Hepatocyte (in vitro differentiated cells): Measurements from ENCODE around the gene ZC3H15. TPM values are rescaled to one million over a fixed set of nuclear protein-coding genes. Genes with fewer than 3 reads are reported as not detected.
"Not testable (repeated sequence)": the region's sequence is repeated elsewhere in the genome, so short reads cannot be mapped to it uniquely, and the experiment has no call there.

Experiments used
- DNase-seq: peaks from one replicate; pipeline ENCODE4 v3.0.0-alpha.2; 2016; ENCODE audit warnings: low spot score
- H2AFZ ChIP-seq: fragments of 200-600 bp; sonication (generic); 2 replicates; pipeline ENCODE4 v1.6.0; 2016; ENCODE audit warnings: antibody characterized with exemption, mild to moderate bottlenecking
- H3K27ac ChIP-seq: fragments of 200-600 bp; sonication (generic); 2 replicates; pipeline ENCODE4 v1.5.1; 2016; ENCODE audit warnings: mild to moderate bottlenecking
- H3K27me3 ChIP-seq: fragments of 200-600 bp; sonication (generic); 2 replicates; pipeline ENCODE4 v1.6.1; 2016
- H3K36me3 ChIP-seq: fragments of 200-600 bp; sonication (generic); replicated peaks from 2 replicates; pipeline ENCODE4 v1.5.1; 2016; ENCODE audit warnings: low read depth; ENCODE audit not compliant: insufficient read depth
- H3K4me1 ChIP-seq: fragments of 200-600 bp; sonication (generic); 2 replicates; pipeline ENCODE4 v1.5.1; 2016; ENCODE audit warnings: mild to moderate bottlenecking, moderate library complexity; ENCODE audit not compliant: insufficient read depth
- H3K4me2 ChIP-seq: fragments of 200-600 bp; sonication (generic); 2 replicates; pipeline ENCODE4 v1.6.0; 2016
- H3K4me3 ChIP-seq: fragments of 200-600 bp; sonication (generic); 2 replicates; pipeline ENCODE4 v1.5.1; 2016; ENCODE audit warnings: mild to moderate bottlenecking
- H3K79me2 ChIP-seq: fragments of 200-600 bp; sonication (generic); 2 replicates; pipeline ENCODE4 v1.6.0; 2017; ENCODE audit warnings: mild to moderate bottlenecking
- H3K9me2 ChIP-seq: fragments of 200-600 bp; sonication (generic); replicated peaks from 2 replicates; pipeline ENCODE4 v1.6.0; 2017; ENCODE audit warnings: mild to moderate bottlenecking; ENCODE audit not compliant: insufficient read depth
- H3K9me3 ChIP-seq: fragments of 200-600 bp; sonication (generic); 2 replicates; pipeline ENCODE4 v1.5.1; 2016; ENCODE audit warnings: low read depth, mild to moderate bottlenecking
- H4K20me1 ChIP-seq: fragments of 200-600 bp; sonication (generic); 2 replicates; pipeline ENCODE4 v1.6.0; 2016; ENCODE audit warnings: mild to moderate bottlenecking; ENCODE audit not compliant: insufficient read depth, poor library complexity, severe bottlenecking
- EZH2 ChIP-seq: fragments of 200-600 bp; sonication (generic); IDR thresholded peaks from 2 replicates; pipeline ENCODE4 v1.6.1; 2016; ENCODE audit warnings: antibody characterized with exemption, mild to moderate bottlenecking, borderline replicate concordance
- EZH2phosphoT487 ChIP-seq: fragments of 200-600 bp; sonication (generic); IDR thresholded peaks from one replicate; pipeline ENCODE4 v1.6.1; 2018; ENCODE audit warnings: antibody characterized with exemption, mild to moderate bottlenecking, low read depth, moderate library complexity; ENCODE audit not compliant: unreplicated experiment, severe bottlenecking
- WGBS: methylation state at CpG from one replicate; pipeline ENCODE4 v1.1.6; 2016; ENCODE audit warnings: low lambda C conversion rate; ENCODE audit errors: missing lambda C conversion rate; 5-methylcytosine and 5-hydroxymethylcytosine counted together
- polyA plus RNA-seq: library from polyadenylated mRNA; unstranded; fragments of >200 nt; fragmentation: Nextera tagmentation; extraction: Ambion mirVana; gene quantifications from 2 replicates; pipeline ENCODE4 v1.2.1, GENCODE V29; 2016
- total RNA-seq: library from RNA; depleted of rRNA; stranded (reverse); fragments of >200 nt; gene quantifications from 2 replicates; pipeline ENCODE4 v1.2.3, GENCODE V29; 2014
- TF ChIP-seq, protein P1 (sequence below): fragments of 200-600 bp; sonication (generic); IDR thresholded peaks from 2 replicates; pipeline ENCODE4 v1.5.1; 2016; ENCODE audit warnings: antibody characterized with exemption, mild to moderate bottlenecking; ENCODE audit not compliant: poor library complexity

ZC3H15 gene
- total and polyA plus RNA-seq, 2 experiments from 2014 or later = 74.6 to 77.2 TPM

DNA sequence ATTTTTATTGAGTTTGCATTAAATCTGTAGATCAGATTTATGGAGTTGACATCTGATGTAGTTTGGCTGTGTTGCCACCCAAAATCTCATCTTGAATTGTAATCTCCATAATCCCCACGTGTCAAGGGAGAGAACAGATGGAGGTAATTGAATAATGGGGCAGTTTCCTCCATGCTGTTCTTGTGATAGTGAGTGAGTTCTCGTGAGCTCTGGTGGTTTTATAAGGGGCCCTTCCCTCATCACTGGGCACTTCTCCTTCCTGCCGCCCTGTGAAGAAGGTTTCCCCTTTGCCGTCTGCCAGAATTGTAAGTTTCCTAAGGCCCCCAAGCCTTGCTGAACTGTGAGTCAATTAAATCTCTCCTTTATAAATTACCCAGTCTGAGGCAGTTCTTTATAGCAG, 32.2 kb downstream of the ZC3H15 start:
- TF ChIP-seq, protein P1, sequence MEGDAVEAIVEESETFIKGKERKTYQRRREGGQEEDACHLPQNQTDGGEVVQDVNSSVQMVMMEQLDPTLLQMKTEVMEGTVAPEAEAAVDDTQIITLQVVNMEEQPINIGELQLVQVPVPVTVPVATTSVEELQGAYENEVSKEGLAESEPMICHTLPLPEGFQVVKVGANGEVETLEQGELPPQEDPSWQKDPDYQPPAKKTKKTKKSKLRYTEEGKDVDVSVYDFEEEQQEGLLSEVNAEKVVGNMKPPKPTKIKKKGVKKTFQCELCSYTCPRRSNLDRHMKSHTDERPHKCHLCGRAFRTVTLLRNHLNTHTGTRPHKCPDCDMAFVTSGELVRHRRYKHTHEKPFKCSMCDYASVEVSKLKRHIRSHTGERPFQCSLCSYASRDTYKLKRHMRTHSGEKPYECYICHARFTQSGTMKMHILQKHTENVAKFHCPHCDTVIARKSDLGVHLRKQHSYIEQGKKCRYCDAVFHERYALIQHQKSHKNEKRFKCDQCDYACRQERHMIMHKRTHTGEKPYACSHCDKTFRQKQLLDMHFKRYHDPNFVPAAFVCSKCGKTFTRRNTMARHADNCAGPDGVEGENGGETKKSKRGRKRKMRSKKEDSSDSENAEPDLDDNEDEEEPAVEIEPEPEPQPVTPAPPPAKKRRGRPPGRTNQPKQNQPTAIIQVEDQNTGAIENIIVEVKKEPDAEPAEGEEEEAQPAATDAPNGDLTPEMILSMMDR = no peak
- TF ChIP-seq EZH2phosphoT487 (no peak), EZH2 (no peak)
- WGBS = 72% methylated on average over 4 of the region's 4 CpGs
- Histone ChIP-seq H3K9me2 (no peaks in the 10 kb centered on the region), H3K36me3 (no peaks in the 10 kb centered on the region), H3K9me3 (no peaks in the 10 kb centered on the region), H3K4me1 (no peaks in the 10 kb centered on the region), H3K79me2 (no peaks in the 10 kb centered on the region), H4K20me1 (no peaks in the 10 kb centered on the region), H3K27ac (no peak overlapping the region), H3K4me3 (no peak overlapping the region), H3K4me2 (no peak overlapping the region), H3K27me3 (no peaks in the 10 kb centered on the region), H2AFZ (no peak overlapping the region)
- DNase-seq = no peak

DNA sequence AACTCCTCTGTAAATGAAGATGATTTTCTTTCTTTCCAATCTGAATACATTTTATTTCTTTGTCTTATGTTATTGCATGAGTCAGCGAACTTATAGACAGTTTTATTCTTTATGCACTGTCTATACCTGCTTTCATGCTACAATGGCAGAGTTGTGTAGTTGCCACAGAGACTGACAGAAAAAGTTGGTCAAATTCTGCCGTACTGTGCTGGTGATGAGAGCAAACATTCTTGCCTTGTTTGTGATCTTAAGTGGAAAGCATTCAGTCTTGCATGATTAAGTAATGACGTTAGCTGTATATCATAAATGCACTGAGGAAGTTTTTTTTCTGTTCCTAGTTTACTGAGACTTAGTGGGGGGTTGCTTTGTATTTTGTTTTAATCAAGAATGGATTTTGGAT, 32.9 kb downstream of the ZC3H15 start:
- Histone ChIP-seq H2AFZ (no peak overlapping the region), H3K4me2 (no peak overlapping the region), H3K79me2 (no peaks in the 10 kb centered on the region), H3K36me3 (no peaks in the 10 kb centered on the region), H3K4me1 (no peaks in the 10 kb centered on the region), H3K27me3 (no peaks in the 10 kb centered on the region), H3K9me2 (no peaks in the 10 kb centered on the region), H3K27ac (no peak overlapping the region), H4K20me1 (no peaks in the 10 kb centered on the region), H3K4me3 (no peak overlapping the region), H3K9me3 (no peaks in the 10 kb centered on the region)
- no peak for DNase-seq
- TF ChIP-seq EZH2phosphoT487 = no peak
- no peak for TF ChIP-seq EZH2
- TF ChIP-seq, protein P1 = no peak
- 89% methylated on average over 3 of the region's 3 CpGs for WGBS

DNA sequence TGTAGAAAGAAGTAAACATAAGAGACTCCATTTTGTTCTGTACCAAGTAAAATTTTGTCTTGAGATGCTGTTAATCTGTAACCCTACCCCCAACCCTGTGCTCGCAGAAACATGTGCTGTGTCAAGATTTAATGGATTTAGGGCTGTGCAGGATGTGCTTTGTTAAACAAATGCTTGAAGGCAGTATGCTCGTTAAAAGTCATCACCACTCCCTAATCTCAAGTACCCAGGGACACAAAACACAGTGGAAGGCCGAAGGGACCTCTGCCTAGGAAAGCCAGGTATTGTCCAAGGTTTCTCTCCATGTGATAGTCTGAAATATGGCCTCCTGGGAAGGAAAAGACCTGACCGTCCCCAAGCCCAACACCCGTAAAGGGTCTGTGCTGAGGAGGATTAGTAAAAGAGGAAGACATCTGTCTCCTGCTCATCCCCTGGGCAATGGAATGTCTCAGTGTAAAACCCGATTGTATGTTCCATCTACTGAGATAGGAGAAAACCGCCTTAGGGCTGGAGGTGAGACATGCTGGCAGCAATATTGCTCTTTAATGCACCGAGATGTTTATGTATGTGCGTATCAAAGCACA, 35.6 kb downstream of the ZC3H15 start:
- not testable (repeated sequence) for H2AFZ ChIP-seq, H3K79me2 ChIP-seq, H4K20me1 ChIP-seq, H3K9me2 ChIP-seq, H3K4me1 ChIP-seq, H3K27me3 ChIP-seq, H3K4me2 ChIP-seq, H3K4me3 ChIP-seq, H3K27ac ChIP-seq, DNase-seq, H3K9me3 ChIP-seq, H3K36me3 ChIP-seq
- 58% methylated on average over 9 of the region's 9 CpGs for WGBS

DNA sequence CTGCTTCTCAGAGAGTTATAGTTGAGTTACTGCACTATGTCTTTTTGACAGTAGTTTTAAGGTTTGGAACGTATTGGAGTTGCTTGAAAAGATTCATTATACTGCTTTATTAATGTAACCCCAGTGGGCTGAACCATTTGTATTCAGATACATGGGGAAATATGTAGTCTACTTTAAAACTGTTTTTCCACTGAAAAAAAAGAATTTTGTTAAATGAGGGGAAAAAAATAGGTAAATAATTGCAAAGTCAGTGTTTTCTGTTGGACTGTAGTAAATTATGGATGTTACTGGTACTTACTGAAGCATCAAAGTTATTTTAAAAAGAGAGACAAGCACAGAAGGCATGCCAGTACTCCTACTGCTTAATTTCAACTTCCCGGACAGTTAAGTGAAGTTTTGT, 36.4 kb downstream of the ZC3H15 start:
- TF ChIP-seq, protein P1 = no peak
- TF ChIP-seq EZH2phosphoT487 = no peak
- no peak for TF ChIP-seq EZH2
- Histone ChIP-seq H3K4me1 (no peaks in the 10 kb centered on the region), H3K9me2 (no peaks in the 10 kb centered on the region), H2AFZ (no peak overlapping the region), H3K4me2 (no peak overlapping the region), H3K27ac (no peak overlapping the region), H3K27me3 (no peaks in the 10 kb centered on the region), H4K20me1 (no peaks in the 10 kb centered on the region), H3K4me3 (no peak overlapping the region), H3K9me3 (no peaks in the 10 kb centered on the region), H3K79me2 (no peaks in the 10 kb centered on the region), H3K36me3 (no peaks in the 10 kb centered on the region)
- WGBS = 80% methylated on average over 2 of the region's 2 CpGs
- DNase-seq = no peak
